GM12874 (cell line): ENCODE results near the gene PRKACB.

Experiments used
- CTCF ChIP-seq: IDR thresholded peaks from 2 replicates; pipeline ENCODE4 v1.5.1; 2011; ENCODE audit warnings: low read depth, mild to moderate bottlenecking, control low read depth, low read length, moderate library complexity; ENCODE audit not compliant: insufficient read depth

The PRKACB gene

GRCh38 chr1:84286071-84286470, 142.0 kb downstream of the PRKACB start:
- no peak for TF ChIP-seq CTCF
